HFF-Myc (cell line): ENCODE results near the gene BCAS4.

ENCODE experiments used
- DNase-seq: peaks from one replicate; pipeline ENCODE4 v3.0.0-alpha.2; 2011; ENCODE audit warnings: low read depth; ENCODE audit errors: extremely low read depth
- H3K4me3 ChIP-seq: replicated peaks from 2 replicates; pipeline ENCODE4 v1.5.1; 2011; ENCODE audit warnings: low read depth, mild to moderate bottlenecking, control low read depth, low read length
- CTCF ChIP-seq: IDR thresholded peaks from 2 replicates; pipeline ENCODE4 v1.5.1; 2012; ENCODE audit warnings: mild to moderate bottlenecking, low read depth, low read length, control low read depth; ENCODE audit errors: missing control alignments

Gene BCAS4

DNA sequence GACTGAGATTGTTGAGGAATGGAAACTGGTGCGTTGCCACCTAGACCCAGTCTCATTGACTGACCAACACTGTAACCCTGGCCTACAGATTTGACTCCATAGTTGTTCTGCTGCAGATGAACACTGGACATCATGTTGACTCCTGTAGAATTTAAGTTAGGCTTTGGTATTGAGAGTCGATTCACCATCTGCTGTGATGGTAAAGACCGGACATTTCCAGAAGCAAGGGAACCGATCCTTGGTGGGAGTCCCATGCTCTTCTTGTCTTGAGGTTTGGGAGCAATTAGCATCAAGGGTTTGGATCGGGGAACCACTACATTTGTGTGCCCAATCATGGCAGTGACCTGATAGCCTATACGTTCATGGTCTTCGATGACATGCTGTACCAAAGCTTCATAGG lies 98.8 kb downstream of the BCAS4 start:
- no peak overlapping the region for H3K4me3 ChIP-seq
- no peak for DNase-seq
- TF ChIP-seq CTCF, result no peak

DNA sequence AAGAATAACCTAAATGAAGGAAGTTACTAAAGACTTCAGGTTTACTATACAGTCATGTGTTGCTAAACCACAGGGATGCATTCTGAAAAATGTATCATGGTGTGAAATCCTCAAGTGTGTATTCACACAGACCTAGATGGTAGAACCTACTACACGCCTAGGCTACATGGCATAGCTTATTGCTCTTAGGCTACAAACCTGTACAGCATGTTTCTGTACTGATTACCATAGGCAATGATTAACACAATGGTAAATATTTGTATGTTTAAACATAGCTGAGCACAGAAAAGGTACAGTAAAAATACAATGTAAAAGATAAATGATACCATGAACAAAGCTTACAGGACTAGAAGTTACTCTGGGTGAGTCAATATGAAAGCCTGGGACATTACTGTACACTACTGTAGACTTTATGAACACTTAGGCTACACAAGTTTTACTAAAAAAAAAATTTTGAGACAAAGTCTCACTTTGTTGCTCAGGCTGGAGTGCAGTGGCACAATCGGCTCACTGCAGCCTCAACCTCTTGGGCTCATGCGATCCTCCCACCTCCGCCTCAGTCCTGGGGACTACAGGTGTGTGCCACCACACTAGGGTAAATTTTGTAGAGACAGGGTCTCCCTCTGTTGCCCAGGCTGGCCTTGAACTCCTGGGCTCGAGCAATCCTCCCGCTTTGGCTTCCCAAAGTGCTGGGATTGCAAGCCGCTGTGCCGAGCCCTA lies 100.4 kb downstream of the BCAS4 start:
- no peak for TF ChIP-seq CTCF
- DNase-seq, result no peak

GRCh38 chr20:50898475-50898874 lies 103.6 kb downstream of the BCAS4 start:
- TF ChIP-seq CTCF, result no peak
- no peak overlapping the region for H3K4me3 ChIP-seq

More for the DNA sequence above, 100.4 kb downstream of the BCAS4 start:
- no peak overlapping the region for H3K4me3 ChIP-seq

GRCh38 chr20:50900261-50900660 lies 105.4 kb downstream of the BCAS4 start:
- no peak for TF ChIP-seq CTCF
- DNase-seq, result no peak
- no peak overlapping the region for H3K4me3 ChIP-seq

More at GRCh38 chr20:50898475-50898874, 103.6 kb downstream of the BCAS4 start:
- DNase-seq, result no peak

DNA sequence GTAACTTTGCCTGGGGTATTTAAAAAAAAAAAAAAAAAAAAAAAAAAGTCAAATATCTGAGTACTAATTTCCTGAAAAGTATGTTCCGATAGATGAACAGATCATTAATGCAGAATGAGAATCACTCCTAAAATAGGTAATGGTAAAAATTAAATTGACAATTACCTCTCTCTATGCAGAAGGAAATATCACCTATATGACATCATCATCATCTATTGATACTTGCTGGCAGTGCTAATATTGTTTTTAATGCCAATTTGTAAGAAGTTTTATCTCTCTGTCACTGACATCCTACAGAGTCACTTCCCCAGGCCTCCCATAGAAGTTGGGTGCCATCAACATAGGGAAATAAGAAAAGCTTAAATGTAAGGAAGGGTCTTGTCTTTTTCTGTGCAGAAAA lies 106.4 kb downstream of the BCAS4 start:
- DNase-seq, result no peak
- no peak overlapping the region for H3K4me3 ChIP-seq
- no peak for TF ChIP-seq CTCF

DNA sequence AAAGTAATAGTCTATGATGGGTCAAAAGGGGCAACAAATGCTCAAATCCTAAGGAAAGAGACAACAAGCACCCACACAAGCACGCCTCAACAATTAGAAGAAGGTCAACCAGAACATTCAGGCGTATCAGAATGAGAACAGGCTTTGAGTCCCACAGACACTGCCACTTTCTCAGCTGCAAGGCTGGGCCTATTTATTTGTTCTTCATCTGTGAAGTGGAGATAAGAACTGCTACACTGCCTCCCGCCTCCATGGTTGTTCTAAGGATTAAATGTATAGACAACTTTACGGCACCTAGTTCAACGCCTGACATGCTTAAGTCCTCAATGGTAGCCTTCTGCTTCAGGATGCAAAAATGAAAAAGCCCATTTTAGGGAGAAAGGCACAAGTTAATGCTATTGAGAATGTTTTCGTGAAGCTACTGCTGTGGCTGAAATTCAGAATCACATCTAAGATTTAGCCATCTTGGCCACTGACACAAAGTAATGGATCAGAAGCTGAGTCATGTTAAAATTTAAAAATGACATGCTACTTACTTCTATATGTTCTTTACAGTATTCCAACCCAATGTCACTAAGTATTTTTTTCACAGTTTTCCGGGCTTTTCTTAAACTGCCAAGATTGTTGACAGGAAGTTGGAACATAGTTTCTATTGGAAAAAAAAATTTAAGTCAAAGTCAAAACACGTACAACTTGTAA lies 108.6 kb downstream of the BCAS4 start:
- H3K4me3 ChIP-seq, result no peak overlapping the region
- no peak for DNase-seq
- no peak for TF ChIP-seq CTCF
